Measurements from ENCODE around the gene KLHL4.
"Not testable (repeated sequence)": the region's sequence is repeated elsewhere in the genome, so short reads cannot be mapped to it uniquely, and the experiment has no call there.

KLHL4 gene

GRCh38 chrX:87664381-87664780, 146.8 kb downstream of the KLHL4 start:
- DNase-seq: no peak

- DNase-seq: no peak
These were observed 162.2 kb downstream of the KLHL4 start for GRCh38 chrX:87679849-87680248.

- no peak for DNase-seq
These were observed 170.1 kb downstream of the KLHL4 start for GRCh38 chrX:87687703-87688102.

GRCh38 chrX:87688113-87688748, 170.6 kb downstream of the KLHL4 start:
- DNase-seq: not testable (repeated sequence)

- DNase-seq: not testable (repeated sequence)
These were observed 171.6 kb downstream of the KLHL4 start for GRCh38 chrX:87689218-87689617.

GRCh38 chrX:87693204-87693603, 175.6 kb downstream of the KLHL4 start:
- no peak for DNase-seq

- DNase-seq: no peak
These were observed 179.8 kb downstream of the KLHL4 start for GRCh38 chrX:87697409-87697808.

GRCh38 chrX:87702795-87703194, 185.2 kb downstream of the KLHL4 start:
- no peak for DNase-seq

GRCh38 chrX:87703469-87703868, 185.9 kb downstream of the KLHL4 start:
- not testable (repeated sequence) for DNase-seq

GRCh38 chrX:87706134-87706533, 188.5 kb downstream of the KLHL4 start:
- DNase-seq: no peak

GRCh38 chrX:87710580-87710979, 193.0 kb downstream of the KLHL4 start:
- DNase-seq: no peak

Measured in islet precursor cell (in vitro differentiated cells).